GM12865 (cell line): ENCODE data around the gene BAHCC1.

Experiments
- DNase-seq: peaks from one replicate; pipeline ENCODE4 v3.0.0; 2010; ENCODE audit warnings: low read depth
- H3K4me3 ChIP-seq: 2 replicates; pipeline ENCODE4 v1.5.1; 2011; ENCODE audit warnings: mild to moderate bottlenecking, low read depth, low read length, control low read depth
- CTCF ChIP-seq: IDR thresholded peaks from 2 replicates; pipeline ENCODE4 v1.5.1; 2011; ENCODE audit warnings: low read length, control low read depth, low read depth, inconsistent platforms; ENCODE audit not compliant: insufficient read depth; ENCODE audit errors: missing control alignments

BAHCC1 gene

GRCh38 chr17:81481073-81481799 is 86.0 kb downstream of the BAHCC1 start:
- H3K4me3 ChIP-seq = no peak overlapping the region
- TF ChIP-seq CTCF = no peak
- DNase-seq = no peak

- no peak for DNase-seq
- TF ChIP-seq CTCF = no peak
- no peak overlapping the region for H3K4me3 ChIP-seq
Measured at GRCh38 chr17:81481815-81482505, 86.7 kb downstream of the BAHCC1 start.

GRCh38 chr17:81482673-81483072 is 87.4 kb downstream of the BAHCC1 start:
- DNase-seq = no peak
- H3K4me3 ChIP-seq = no peak overlapping the region
- no peak for TF ChIP-seq CTCF

- TF ChIP-seq CTCF = no peak
- no peak overlapping the region for H3K4me3 ChIP-seq
- peak; percentile 34 for DNase-seq
Measured at GRCh38 chr17:81483085-81483861, 88.0 kb downstream of the BAHCC1 start.

- no peak for TF ChIP-seq CTCF
- peak overlapping the region; percentile 34; the same call in 1 of the 2 replicates for H3K4me3 ChIP-seq
- DNase-seq = no peak
Measured at GRCh38 chr17:81483862-81484194, 88.6 kb downstream of the BAHCC1 start.

GRCh38 chr17:81484195-81484979 is 89.1 kb downstream of the BAHCC1 start:
- peak; percentile 93 for TF ChIP-seq CTCF
- DNase-seq = peak; percentile 93
- H3K4me3 ChIP-seq = peak overlapping the region; percentile 34
